CD14-positive monocyte (primary cell): ENCODE measurements around the gene FHOD3. TPM values are rescaled to one million over a fixed set of nuclear protein-coding genes. Genes with fewer than 3 reads are reported as not detected.

Source experiments
- DNase-seq, 3 donors: peaks; one replicate each; pipeline ENCODE4 v3.0.0-alpha.2; 2011 to 2022
- H2AFZ ChIP-seq: 2 replicates; pipeline ENCODE4 v1.6.0; 2012; ENCODE audit warnings: mild to moderate bottlenecking, low read depth, low read length, inconsistent platforms; ENCODE audit not compliant: insufficient read depth, poor library complexity, severe bottlenecking
- H3K27ac ChIP-seq, 2 donors: 1 replicate in 1 of 2; 2 replicates in 1 of 2; pipeline ENCODE4 v1.5.1; 2012 to 2013; ENCODE audit warnings: low read length in 2 of 2, control low read depth in 1 of 2, inconsistent platforms in 1 of 2, low read depth in 1 of 2, mild to moderate bottlenecking in 1 of 2
- H3K27me3 ChIP-seq, 2 donors: one replicate each; pipeline versions ENCODE4 v1.6.0 to v1.6.1; 2011 to 2013; ENCODE audit warnings: low read length in 2 of 2; ENCODE audit not compliant: control insufficient read depth in 2 of 2, insufficient read depth in 2 of 2
- H3K36me3 ChIP-seq, 2 donors: replicated peaks in 1 of 2; 1 replicate in 1 of 2; 2 replicates in 1 of 2; pipeline versions ENCODE4 v1.5.1 to v1.6.1; 2012 to 2013; ENCODE audit warnings: low read length in 2 of 2, control low read depth in 1 of 2, inconsistent platforms in 1 of 2, mild to moderate bottlenecking in 1 of 2; ENCODE audit not compliant: insufficient read depth in 2 of 2, control insufficient read depth in 1 of 2
- H3K4me1 ChIP-seq, 2 donors: 1 replicate in 1 of 2; 2 replicates in 1 of 2; pipeline versions ENCODE4 v1.5.1 to v1.6.1; 2012 to 2013; ENCODE audit warnings: low read length in 2 of 2, control low read depth in 1 of 2, inconsistent platforms in 1 of 2, mild to moderate bottlenecking in 1 of 2, moderate library complexity in 1 of 2; ENCODE audit not compliant: insufficient read depth in 2 of 2, control insufficient read depth in 1 of 2
- H3K4me2 ChIP-seq: replicated peaks from 2 replicates; pipeline ENCODE3; 2012; ENCODE audit warnings: low read length, moderate library complexity, mild to moderate bottlenecking; ENCODE audit not compliant: poor library complexity, severe bottlenecking; ENCODE audit errors: extremely low read depth
- H3K4me3 ChIP-seq, 3 experiments: fragments of 200-600 bp in 1 of 3; sonication (generic) in 1 of 3; replicated peaks in 1 of 3; 1 replicate in 2 of 3; 2 replicates in 1 of 3; pipeline ENCODE4 v1.5.1; 2011 to 2013; ENCODE audit warnings: low read length in 3 of 3, mild to moderate bottlenecking in 3 of 3, control low read depth in 2 of 3, low read depth in 2 of 3, inconsistent platforms in 1 of 3, moderate library complexity in 1 of 3
- H3K79me2 ChIP-seq: 2 replicates; pipeline ENCODE4 v1.6.0; 2012; ENCODE audit warnings: mild to moderate bottlenecking, control low read depth, inconsistent platforms, low read length, moderate library complexity; ENCODE audit not compliant: insufficient read depth
- H3K9ac ChIP-seq: 2 replicates; pipeline ENCODE4 v1.6.0; 2017; ENCODE audit warnings: low read length, mild to moderate bottlenecking; ENCODE audit not compliant: insufficient read depth, poor library complexity, severe bottlenecking
- H3K9me3 ChIP-seq, 2 donors: replicated peaks in 1 of 2; 1 replicate in 1 of 2; 2 replicates in 1 of 2; pipeline versions ENCODE4 v1.5.1 to v1.6.1; 2012 to 2013; ENCODE audit warnings: low read length in 2 of 2, control low read depth in 1 of 2; ENCODE audit not compliant: control insufficient read depth in 1 of 2, insufficient read depth in 1 of 2
- H4K20me1 ChIP-seq: 2 replicates; pipeline ENCODE4 v1.6.0; 2012; ENCODE audit warnings: mild to moderate bottlenecking, low read length, control low read depth, moderate library complexity; ENCODE audit not compliant: insufficient read depth
- H3K27ac Mint-ChIP-seq, 7 donors: one replicate each; pipeline ENCODE4 v1.8.0; 2020; ENCODE audit warnings: mild to moderate bottlenecking in 7 of 7, mixed read lengths in 7 of 7, moderate library complexity in 6 of 7, inconsistent platforms in 2 of 7
- H3K27me3 Mint-ChIP-seq, 3 donors: one replicate each; pipeline ENCODE4 v1.8.0; 2021 to 2022; ENCODE audit warnings: low read depth in 3 of 3, mild to moderate bottlenecking in 3 of 3, mixed read lengths in 3 of 3, moderate library complexity in 3 of 3, inconsistent platforms in 1 of 3
- H3K36me3 Mint-ChIP-seq, 2 donors: one replicate each; pipeline ENCODE4 v1.8.0; 2020; ENCODE audit warnings: mixed read lengths in 2 of 2, inconsistent platforms in 1 of 2, mild to moderate bottlenecking in 1 of 2
- H3K4me1 Mint-ChIP-seq: one replicate; pipeline ENCODE4 v1.8.0; 2020; ENCODE audit warnings: mild to moderate bottlenecking, mixed read lengths
- H3K4me3 Mint-ChIP-seq, 2 donors: one replicate each; pipeline ENCODE4 v1.8.0; 2020; ENCODE audit warnings: mild to moderate bottlenecking in 2 of 2, mixed read lengths in 2 of 2, moderate library complexity in 1 of 2
- H3K9me3 Mint-ChIP-seq, 7 donors: one replicate each; pipeline ENCODE4 v1.8.0; 2020 to 2022; ENCODE audit warnings: mixed read lengths in 7 of 7, mild to moderate bottlenecking in 6 of 7, moderate library complexity in 6 of 7, inconsistent platforms in 2 of 7
- WGBS: methylation state at CpG from one replicate; pipeline ENCODE4 v1.1.5; 2013; ENCODE audit warnings: missing lambda C conversion rate; ENCODE audit not compliant: insufficient coverage; 5-methylcytosine and 5-hydroxymethylcytosine counted together
- intact Hi-C, 2 donors: fragments of 100-400 bp; cut with micrococcal nuclease; formaldehyde crosslinking; loops; one replicate each; pipeline versions ENCODE4 v1.15.0 to v1.15.1; 2023
- polyA plus RNA-seq, 3 donors: library from polyadenylated mRNA; depleted of rRNA in 1 of 3; unstranded in 2 of 3; stranded (reverse) in 1 of 3; fragments of 300-500 nt in 2 of 3; fragments of >200 nt in 1 of 3; fragmentation: Illumina TruSeq in 2 of 3; gene quantifications; 1 replicate in 2 of 3; 2 replicates in 1 of 3; pipeline ENCODE4 v1.2.3, GENCODE V29; 2012 to 2021
- TF ChIP-seq, protein P1 (sequence below): fragments of 200-600 bp; IDR thresholded peaks from one replicate; pipeline ENCODE4 v1.8.0; 2022; ENCODE audit warnings: antibody characterized with exemption, mild to moderate bottlenecking

Gene FHOD3
- polyA plus RNA-seq, 3 donors, result not detected

DNA sequence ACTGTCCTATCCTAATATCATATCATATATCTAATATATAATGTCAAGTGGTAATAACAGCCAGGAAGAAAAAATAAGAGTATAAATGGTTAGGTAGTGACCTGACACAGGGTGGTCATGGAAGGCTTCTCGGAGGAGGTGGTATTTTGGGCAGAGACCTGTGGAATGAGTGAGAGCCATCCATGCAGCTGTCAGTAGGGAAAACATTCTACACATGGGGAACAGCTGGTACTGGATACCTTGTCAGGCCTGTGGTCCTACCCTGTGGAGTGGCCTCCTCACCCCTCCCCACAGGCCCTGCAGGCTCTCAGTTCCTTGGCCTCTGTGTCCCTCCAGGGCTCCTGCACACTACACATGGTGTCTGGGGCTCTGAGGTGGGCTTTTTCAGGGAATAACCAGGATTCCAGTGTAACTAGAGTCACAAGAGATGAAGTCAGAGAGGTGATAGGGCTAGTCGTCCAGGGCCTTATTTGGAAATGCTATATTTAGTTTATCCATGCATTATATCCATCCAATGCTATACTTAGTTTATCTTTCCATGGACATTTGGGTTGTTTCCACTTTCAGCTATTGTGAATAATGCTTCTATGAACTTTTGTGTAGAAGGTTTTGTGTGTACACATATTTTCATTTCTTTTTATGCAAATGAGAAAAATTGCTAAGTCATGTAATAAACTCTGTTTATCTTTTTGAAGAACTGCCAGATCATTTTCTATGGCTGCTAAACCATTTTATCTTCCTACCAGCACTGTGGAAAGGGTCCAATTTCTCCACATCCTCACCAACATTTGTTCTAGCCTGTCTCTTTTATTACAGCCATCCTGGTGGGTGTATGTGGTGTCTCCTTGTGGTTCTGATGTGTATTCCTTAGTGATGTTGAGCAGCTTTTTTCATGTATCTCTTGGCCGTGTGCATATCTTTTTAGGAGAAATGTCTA is 455.7 kb downstream of the FHOD3 start:
- Mint-ChIP-seq H3K36me3 (no peaks in the 10 kb centered on the region), H3K9me3 (peaks cover 0 to 9% (median 2%) of the 10 kb centered on the region in 7 donors), H3K4me1 (no peaks in the 10 kb centered on the region), H3K27ac (no peak overlapping the region), H3K27me3 (no peaks in the 10 kb centered on the region), H3K4me3 (no peak overlapping the region)
- Histone ChIP-seq H3K9me3 (no peaks in the 10 kb centered on the region), H3K9ac (no peak overlapping the region), H4K20me1 (no peaks in the 10 kb centered on the region), H3K4me2 (no peak overlapping the region), H3K79me2 (no peaks in the 10 kb centered on the region), H3K36me3 (no peaks in the 10 kb centered on the region), H3K4me3 (no peak overlapping the region), H3K4me1 (no peaks in the 10 kb centered on the region), H3K27ac (no peak overlapping the region), H2AFZ (no peak overlapping the region), H3K27me3 (no peaks in the 10 kb centered on the region)
- intact Hi-C loops, result no loop called here
- TF ChIP-seq, protein P1, sequence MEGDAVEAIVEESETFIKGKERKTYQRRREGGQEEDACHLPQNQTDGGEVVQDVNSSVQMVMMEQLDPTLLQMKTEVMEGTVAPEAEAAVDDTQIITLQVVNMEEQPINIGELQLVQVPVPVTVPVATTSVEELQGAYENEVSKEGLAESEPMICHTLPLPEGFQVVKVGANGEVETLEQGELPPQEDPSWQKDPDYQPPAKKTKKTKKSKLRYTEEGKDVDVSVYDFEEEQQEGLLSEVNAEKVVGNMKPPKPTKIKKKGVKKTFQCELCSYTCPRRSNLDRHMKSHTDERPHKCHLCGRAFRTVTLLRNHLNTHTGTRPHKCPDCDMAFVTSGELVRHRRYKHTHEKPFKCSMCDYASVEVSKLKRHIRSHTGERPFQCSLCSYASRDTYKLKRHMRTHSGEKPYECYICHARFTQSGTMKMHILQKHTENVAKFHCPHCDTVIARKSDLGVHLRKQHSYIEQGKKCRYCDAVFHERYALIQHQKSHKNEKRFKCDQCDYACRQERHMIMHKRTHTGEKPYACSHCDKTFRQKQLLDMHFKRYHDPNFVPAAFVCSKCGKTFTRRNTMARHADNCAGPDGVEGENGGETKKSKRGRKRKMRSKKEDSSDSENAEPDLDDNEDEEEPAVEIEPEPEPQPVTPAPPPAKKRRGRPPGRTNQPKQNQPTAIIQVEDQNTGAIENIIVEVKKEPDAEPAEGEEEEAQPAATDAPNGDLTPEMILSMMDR, result no peak
- WGBS, result 89% methylated on average over 1 of the region's 3 CpGs
- no peak for DNase-seq

DNA sequence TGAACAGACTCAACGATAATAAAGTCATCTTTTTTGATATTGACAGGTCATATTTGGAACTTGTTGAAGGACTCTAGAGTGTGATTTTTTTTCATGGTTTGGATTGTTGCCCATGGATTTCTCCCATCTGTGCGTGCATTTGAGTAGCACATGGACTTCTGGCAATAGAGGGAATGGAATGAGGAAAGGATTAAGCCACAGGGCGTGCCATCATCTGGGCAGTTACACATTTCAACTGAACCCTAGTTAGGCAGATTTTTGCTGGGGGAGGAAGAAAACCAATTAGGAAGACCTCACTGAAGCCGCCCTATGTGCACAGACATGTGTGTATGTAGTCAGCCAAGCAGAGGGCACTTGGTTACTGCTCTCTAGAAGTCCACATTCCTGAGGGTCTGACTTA is 458.7 kb downstream of the FHOD3 start:
- no peaks in the 10 kb centered on the region for H3K79me2 ChIP-seq
- Mint-ChIP-seq H3K9me3 (peaks cover 0 to 2% (median 0%) of the 10 kb centered on the region in 7 donors), H3K4me3 (no peak overlapping the region), H3K36me3 (no peaks in the 10 kb centered on the region), H3K27me3 (peaks cover 0 to 2% (median 1%) of the 10 kb centered on the region in 3 donors), H3K4me1 (no peaks in the 10 kb centered on the region), H3K27ac (no peak overlapping the region)
- no peak overlapping the region for H3K4me2 ChIP-seq
- no peaks in the 10 kb centered on the region for H3K36me3 ChIP-seq
- H3K4me1 ChIP-seq, result no peaks in the 10 kb centered on the region
- no peaks in the 10 kb centered on the region for H4K20me1 ChIP-seq
- no peak for DNase-seq
- H3K27me3 ChIP-seq, result no peaks in the 10 kb centered on the region
- no peak overlapping the region for H3K27ac ChIP-seq
- intact Hi-C loops, result no loop called here
- TF ChIP-seq, protein P1, result no peak
- H2AFZ ChIP-seq, result no peak overlapping the region
- no peak overlapping the region for H3K4me3 ChIP-seq
- H3K9me3 ChIP-seq, result no peaks in the 10 kb centered on the region
- no peak overlapping the region for H3K9ac ChIP-seq
- 92% methylated on average over 2 of the region's 4 CpGs for WGBS
